ENCODE results near the gene GPC6.

GPC6 gene

GRCh38 chr13:93621051-93621450 is 394.4 kb downstream of the GPC6 start:
- Histone ChIP-seq H3K27ac (replicated peaks) (no peak overlapping the region), H3K27me3 (ENCODE audit: insufficient read depth, poor library complexity, severe bottlenecking) (no peaks in the 10 kb centered on the region), H3K4me3 (replicated peaks; ENCODE audit: insufficient read depth, low read length) (no peak overlapping the region)
- no peak for DNase-seq (ENCODE audit: low read depth in 1 of 2, low spot score in 1 of 2)
- no peak for TF ChIP-seq GABPA (IDR thresholded peaks at IDR 0.05; ENCODE audit: low read depth)
- no peak for TF ChIP-seq REST (IDR thresholded peaks at IDR 0.05; ENCODE audit: insufficient replicate concordance, low read depth)
- no peak for TF ChIP-seq CTCF (IDR thresholded peaks at IDR 0.05; ENCODE audit: insufficient read depth, low read length)
- no peak for TF ChIP-seq POLR2AphosphoS5 (IDR thresholded peaks at IDR 0.05; ENCODE audit: low read depth)
- TF ChIP-seq SPI1 (IDR thresholded peaks at IDR 0.05; ENCODE audit: borderline replicate concordance, low read depth), result no peak

- no peak for DNase-seq (ENCODE audit: low read depth in 1 of 2, low spot score in 1 of 2)
These were observed 395.4 kb downstream of the GPC6 start for GRCh38 chr13:93621966-93622365.

GRCh38 chr13:93624311-93624777 is 397.7 kb downstream of the GPC6 start:
- Histone ChIP-seq H3K4me3 (replicated peaks; ENCODE audit: insufficient read depth, low read length) (no peak overlapping the region), H3K27ac (replicated peaks) (no peak overlapping the region), H3K27me3 (ENCODE audit: insufficient read depth, poor library complexity, severe bottlenecking) (no peaks in the 10 kb centered on the region)
- TF ChIP-seq POLR2AphosphoS5 (IDR thresholded peaks at IDR 0.05; ENCODE audit: low read depth), result no peak
- TF ChIP-seq SPI1 (IDR thresholded peaks at IDR 0.05; ENCODE audit: borderline replicate concordance, low read depth), result no peak
- TF ChIP-seq REST (IDR thresholded peaks at IDR 0.05; ENCODE audit: insufficient replicate concordance, low read depth), result no peak
- TF ChIP-seq CTCF (IDR thresholded peaks at IDR 0.05; ENCODE audit: insufficient read depth, low read length), result no peak
- no peak for TF ChIP-seq GABPA (IDR thresholded peaks at IDR 0.05; ENCODE audit: low read depth)
- no peak for DNase-seq (ENCODE audit: low read depth in 1 of 2, low spot score in 1 of 2)

More at GRCh38 chr13:93621966-93622365, 395.4 kb downstream of the GPC6 start:
- TF ChIP-seq GABPA (IDR thresholded peaks at IDR 0.05; ENCODE audit: low read depth) (no peak), REST (IDR thresholded peaks at IDR 0.05; ENCODE audit: insufficient replicate concordance, low read depth) (no peak), CTCF (IDR thresholded peaks at IDR 0.05; ENCODE audit: insufficient read depth, low read length) (no peak), POLR2AphosphoS5 (IDR thresholded peaks at IDR 0.05; ENCODE audit: low read depth) (no peak), SPI1 (IDR thresholded peaks at IDR 0.05; ENCODE audit: borderline replicate concordance, low read depth) (no peak)
- Histone ChIP-seq H3K4me3 (replicated peaks; ENCODE audit: insufficient read depth, low read length) (no peak overlapping the region), H3K27ac (replicated peaks) (no peak overlapping the region), H3K27me3 (ENCODE audit: insufficient read depth, poor library complexity, severe bottlenecking) (no peaks in the 10 kb centered on the region)

All from HL-60 (cell line).